ENCODE data around the gene RGS7BP. TPM values are rescaled to one million over a fixed set of nuclear protein-coding genes. Genes with fewer than 3 reads are reported as not detected.

RGS7BP gene
- total RNA-seq, 1 donor from 2014 or later, result 0.56 TPM

DNA sequence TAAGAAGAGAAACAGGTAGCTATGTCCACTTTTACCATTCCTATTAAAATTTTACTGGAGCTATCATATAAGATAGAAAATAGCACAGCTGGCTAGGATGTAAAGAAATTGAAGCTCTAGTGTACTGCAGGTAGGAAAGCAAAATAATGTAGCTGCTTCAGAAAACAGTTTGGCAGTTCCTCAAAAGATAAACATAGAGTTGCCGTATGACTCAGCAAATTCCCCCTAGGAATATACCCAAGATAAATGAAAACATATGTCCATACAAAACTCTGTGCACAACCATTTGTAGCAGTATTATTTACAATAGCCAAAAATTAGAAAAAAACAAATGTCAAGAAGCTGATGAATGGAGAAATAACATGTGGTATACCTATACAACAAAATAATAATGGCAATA, 119.9 kb downstream of the RGS7BP start:
- DNase-seq (ENCODE audit: low read depth, low spot score), result no peak
- Mint-ChIP-seq H3K36me3 (ENCODE audit: low read depth) (no peaks in the 10 kb centered on the region), H3K4me3 (no peak overlapping the region), H3K9me3 (peaks cover 2% of the 10 kb centered on the region), H3K27me3 (ENCODE audit: low read depth) (peaks cover 3% of the 10 kb centered on the region), H3K27ac (ENCODE audit: unreplicated experiment) (no peak overlapping the region), H3K4me1 (no peaks in the 10 kb centered on the region)
- TF ChIP-seq, protein P1, sequence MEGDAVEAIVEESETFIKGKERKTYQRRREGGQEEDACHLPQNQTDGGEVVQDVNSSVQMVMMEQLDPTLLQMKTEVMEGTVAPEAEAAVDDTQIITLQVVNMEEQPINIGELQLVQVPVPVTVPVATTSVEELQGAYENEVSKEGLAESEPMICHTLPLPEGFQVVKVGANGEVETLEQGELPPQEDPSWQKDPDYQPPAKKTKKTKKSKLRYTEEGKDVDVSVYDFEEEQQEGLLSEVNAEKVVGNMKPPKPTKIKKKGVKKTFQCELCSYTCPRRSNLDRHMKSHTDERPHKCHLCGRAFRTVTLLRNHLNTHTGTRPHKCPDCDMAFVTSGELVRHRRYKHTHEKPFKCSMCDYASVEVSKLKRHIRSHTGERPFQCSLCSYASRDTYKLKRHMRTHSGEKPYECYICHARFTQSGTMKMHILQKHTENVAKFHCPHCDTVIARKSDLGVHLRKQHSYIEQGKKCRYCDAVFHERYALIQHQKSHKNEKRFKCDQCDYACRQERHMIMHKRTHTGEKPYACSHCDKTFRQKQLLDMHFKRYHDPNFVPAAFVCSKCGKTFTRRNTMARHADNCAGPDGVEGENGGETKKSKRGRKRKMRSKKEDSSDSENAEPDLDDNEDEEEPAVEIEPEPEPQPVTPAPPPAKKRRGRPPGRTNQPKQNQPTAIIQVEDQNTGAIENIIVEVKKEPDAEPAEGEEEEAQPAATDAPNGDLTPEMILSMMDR (conservative IDR thresholded peaks at IDR 0.05), result no peak

DNA sequence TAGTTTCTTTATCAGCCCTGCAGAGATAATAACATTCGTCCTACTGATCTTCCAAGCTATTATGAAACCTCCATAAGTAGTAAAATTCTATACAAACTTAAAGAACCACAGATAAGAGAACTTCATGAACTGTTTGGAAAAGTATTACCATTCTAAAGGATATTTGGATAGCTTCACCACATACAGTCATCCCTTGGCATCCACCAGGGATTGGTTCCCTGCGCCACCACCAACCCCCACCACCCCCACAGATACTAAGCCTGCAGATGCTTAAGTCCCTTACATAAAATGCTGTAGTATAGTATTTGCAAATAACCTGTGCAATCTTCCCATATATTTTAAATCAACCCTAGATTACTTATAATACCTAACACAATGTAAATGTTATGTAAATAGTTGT, 123.1 kb downstream of the RGS7BP start:
- no peaks in the 10 kb centered on the region for H3K36me3 Mint-ChIP-seq (ENCODE audit: low read depth)
- DNase-seq (ENCODE audit: low read depth, low spot score), result no peak

DNA sequence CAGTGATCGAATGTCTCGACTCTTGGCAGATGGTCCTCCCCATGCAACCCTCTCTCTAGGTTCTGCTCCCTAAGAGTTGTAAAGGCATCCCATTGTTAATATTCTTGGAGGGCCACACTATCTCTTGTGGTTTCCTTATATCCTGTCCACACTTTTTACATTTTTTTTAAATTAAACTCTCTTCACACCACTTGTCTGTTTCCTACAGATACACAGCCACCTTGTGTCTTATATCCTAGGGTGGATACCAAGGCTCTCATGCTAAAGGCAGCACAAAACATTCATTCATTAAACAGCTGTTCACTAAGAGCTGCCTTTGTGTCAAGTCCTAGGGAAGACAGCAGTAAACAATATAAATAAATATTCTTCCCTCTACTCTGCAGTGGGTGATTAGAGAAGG, 124.0 kb downstream of the RGS7BP start:
- TF ChIP-seq, protein P1 (conservative IDR thresholded peaks at IDR 0.05), result no peak
- Mint-ChIP-seq H3K4me1 (no peaks in the 10 kb centered on the region), H3K4me3 (no peak overlapping the region), H3K27ac (ENCODE audit: unreplicated experiment) (no peak overlapping the region), H3K27me3 (ENCODE audit: low read depth) (no peaks in the 10 kb centered on the region), H3K9me3 (peaks cover 2% of the 10 kb centered on the region), H3K36me3 (ENCODE audit: low read depth) (no peaks in the 10 kb centered on the region)
- DNase-seq (ENCODE audit: low read depth, low spot score), result no peak

More for the DNA sequence above, 123.1 kb downstream of the RGS7BP start:
- TF ChIP-seq, protein P1 (conservative IDR thresholded peaks at IDR 0.05), result no peak
- no peaks in the 10 kb centered on the region for H3K4me1 Mint-ChIP-seq
- H3K27me3 Mint-ChIP-seq (ENCODE audit: low read depth), result peaks cover 3% of the 10 kb centered on the region
- H3K27ac Mint-ChIP-seq (ENCODE audit: unreplicated experiment), result no peak overlapping the region
- H3K4me3 Mint-ChIP-seq, result no peak overlapping the region
- H3K9me3 Mint-ChIP-seq, result peaks cover 2% of the 10 kb centered on the region

DNA sequence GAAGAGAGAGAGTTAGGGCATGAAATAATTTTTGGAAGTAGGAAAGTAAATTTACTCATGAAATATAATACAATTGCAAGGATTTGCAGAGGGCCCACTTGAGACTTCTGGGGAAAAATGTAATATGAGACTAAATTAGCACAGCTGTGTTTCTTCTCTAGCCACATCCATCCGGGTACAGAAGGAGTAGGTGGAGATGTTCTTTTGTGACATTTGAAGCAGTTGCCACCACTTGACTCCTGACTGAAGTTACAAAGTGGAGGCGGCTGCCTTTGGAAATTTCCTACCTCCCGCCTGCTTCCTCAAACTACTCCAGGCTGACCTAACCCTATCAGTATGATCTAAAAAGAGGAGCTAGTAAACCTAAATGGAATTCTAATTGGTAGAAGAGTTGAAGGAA, 126.4 kb downstream of the RGS7BP start:
- Mint-ChIP-seq H3K4me3 (no peak overlapping the region), H3K36me3 (ENCODE audit: low read depth) (no peaks in the 10 kb centered on the region)
- no peak for DNase-seq (ENCODE audit: low read depth, low spot score)

DNA sequence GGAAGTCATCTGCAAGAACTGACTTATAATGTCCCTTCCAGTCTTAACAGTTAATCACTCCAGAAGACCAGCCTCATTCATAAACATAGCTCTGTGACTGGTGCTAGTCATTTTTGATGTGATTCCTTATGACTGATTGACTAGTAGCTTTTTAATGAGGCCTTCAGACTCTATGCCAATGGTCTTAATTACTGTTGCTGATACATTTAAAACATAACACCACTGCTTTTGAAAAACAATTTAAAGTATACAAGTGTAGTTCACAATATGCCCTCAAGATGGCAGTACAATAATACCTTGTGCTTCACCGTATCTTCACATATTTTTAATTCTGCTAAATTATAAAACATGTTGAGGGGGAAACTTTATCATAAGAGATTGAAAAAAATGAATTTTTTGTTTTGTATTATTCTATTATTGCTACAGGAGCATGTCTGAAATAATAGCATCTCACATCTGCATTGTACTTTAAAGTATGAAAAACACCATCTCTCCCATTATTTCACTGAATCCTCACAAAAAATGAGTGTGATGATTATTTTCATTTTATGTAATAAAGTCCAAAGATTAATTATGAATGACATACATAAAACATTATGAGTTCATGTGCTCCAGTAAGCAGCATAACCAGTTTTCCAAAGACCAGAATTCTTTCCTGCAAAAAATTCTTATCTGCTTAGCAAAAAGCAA, 129.3 kb downstream of the RGS7BP start:
- TF ChIP-seq, protein P1 (conservative IDR thresholded peaks at IDR 0.05), result peak; percentile 91
- no peak for DNase-seq (ENCODE audit: low read depth, low spot score)
- no peaks in the 10 kb centered on the region for H3K9me3 Mint-ChIP-seq
- H3K27me3 Mint-ChIP-seq (ENCODE audit: low read depth), result peaks cover 18% of the 10 kb centered on the region
- H3K36me3 Mint-ChIP-seq (ENCODE audit: low read depth), result no peaks in the 10 kb centered on the region
- H3K27ac Mint-ChIP-seq (ENCODE audit: unreplicated experiment), result no peak overlapping the region
- H3K4me1 Mint-ChIP-seq, result no peaks in the 10 kb centered on the region
- H3K4me3 Mint-ChIP-seq, result no peak overlapping the region

More for the DNA sequence above, 126.4 kb downstream of the RGS7BP start:
- Mint-ChIP-seq H3K9me3 (no peaks in the 10 kb centered on the region), H3K27me3 (ENCODE audit: low read depth) (peaks cover 3% of the 10 kb centered on the region), H3K4me1 (no peaks in the 10 kb centered on the region), H3K27ac (ENCODE audit: unreplicated experiment) (no peak overlapping the region)
- TF ChIP-seq, protein P1 (conservative IDR thresholded peaks at IDR 0.05), result no peak
